ENCODE data around the gene C1orf56.
"Not testable (repeated sequence)": the region's sequence is repeated elsewhere in the genome, so short reads cannot be mapped to it uniquely, and the experiment has no call there.

Gene C1orf56

DNA sequence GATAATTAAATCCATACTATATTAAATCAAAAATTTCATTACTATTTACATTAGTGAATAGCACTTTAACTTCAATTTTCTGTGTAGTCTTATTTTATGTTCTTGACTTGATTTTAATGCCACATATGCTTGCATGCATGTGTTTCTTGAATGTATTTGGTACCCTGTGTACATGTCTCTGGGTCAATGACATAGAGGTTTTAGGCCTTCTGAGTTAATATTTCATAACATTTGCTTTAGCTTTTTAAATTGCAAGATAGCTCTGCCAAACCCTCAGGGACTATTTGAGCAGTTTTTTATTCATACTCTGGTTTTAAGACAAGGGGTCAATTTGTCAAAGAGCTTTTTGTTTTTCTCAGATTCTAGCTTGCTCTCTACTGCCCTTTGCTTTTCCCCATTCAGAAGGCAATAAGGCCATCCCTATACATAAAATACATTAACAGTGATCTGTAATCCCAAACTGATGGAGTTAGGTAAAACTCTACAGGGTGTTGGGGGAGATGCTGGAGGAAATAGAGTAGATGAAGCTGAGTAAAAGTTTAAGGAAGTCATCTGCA is 17.6 kb downstream of the C1orf56 start:
- DNase-seq = no peak

GRCh38 chr1:151067185-151067584 is 19.6 kb downstream of the C1orf56 start:
- no peak for DNase-seq

GRCh38 chr1:151069103-151069486 is 21.5 kb downstream of the C1orf56 start:
- no peak for DNase-seq

GRCh38 chr1:151070474-151071276 is 23.1 kb downstream of the C1orf56 start, which contains the start of gene GABPB2:
TSS of gene GABPB2 (plus strand) at chr1:151070761. CDS start at chr1:151088190, 17,429 bp downstream.
- DNase-seq = peak; percentile 87

DNA sequence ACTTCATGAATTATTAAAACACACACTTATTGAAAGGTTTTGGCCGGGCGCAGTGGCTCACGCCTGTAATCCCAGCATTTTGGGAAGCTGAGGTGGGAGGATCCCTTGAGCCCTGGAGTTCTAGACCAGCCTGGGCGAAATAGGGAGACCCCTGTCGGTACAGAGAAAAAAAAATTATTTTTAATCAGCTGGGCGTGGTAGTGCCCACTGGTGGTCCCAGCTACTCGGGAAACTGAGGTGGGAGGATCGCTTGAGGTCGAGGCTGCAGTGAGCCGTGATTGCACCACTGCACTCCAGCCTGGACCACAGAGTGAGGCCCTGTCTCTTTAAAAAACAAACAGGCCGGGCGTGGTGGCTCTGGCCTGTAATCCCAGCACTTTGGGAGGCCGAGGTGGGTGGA is 24.7 kb downstream of the C1orf56 start:
- DNase-seq = no peak

GRCh38 chr1:151085953-151086559 is 38.5 kb downstream of the C1orf56 start:
- no peak for DNase-seq

DNA sequence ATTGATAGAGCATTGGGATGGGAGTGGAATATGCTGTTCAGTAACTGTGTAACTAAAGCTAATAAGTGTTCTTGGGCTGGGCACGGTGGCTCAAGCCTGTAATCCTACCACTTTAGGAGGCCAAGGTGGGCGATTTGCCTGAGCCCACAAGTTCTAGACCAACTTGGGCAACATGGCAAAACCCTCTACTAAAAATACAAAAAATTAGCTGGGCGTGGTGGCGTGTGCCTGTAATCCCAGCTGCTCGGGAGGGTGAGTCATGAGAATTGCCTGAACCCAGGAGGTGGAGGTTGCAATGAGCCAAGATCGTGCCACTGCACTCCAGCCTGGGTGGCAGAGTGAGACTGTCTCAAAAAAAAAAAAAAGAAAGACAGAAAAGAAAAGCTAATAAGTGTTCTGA is 49.9 kb downstream of the C1orf56 start:
- DNase-seq = not testable (repeated sequence)

DNA sequence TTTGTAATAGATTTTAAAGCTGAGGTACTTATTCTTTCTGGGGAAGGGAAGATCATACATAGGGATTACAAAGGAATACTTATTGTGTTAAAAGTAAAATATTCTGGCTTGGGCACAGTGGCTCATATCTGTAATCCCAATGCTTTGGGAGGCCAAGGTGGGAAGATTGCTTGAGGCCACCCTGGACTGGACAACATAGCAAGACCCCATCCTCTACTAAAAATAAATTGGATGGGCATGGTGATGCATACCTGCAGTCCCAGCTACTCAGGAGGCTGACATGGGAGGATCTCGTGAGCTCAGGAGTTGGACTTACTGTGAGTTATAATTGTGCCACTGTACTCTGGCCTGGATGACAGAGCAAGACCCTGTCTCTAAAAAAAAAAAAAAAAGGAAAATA is 50.6 kb downstream of the C1orf56 start:
- no peak for DNase-seq

Data from CD4-positive, alpha-beta T cell treated with Interferon gamma for 1 hour (primary cell).